HAP-1 (cell line): ENCODE results near the gene CISD3.

Experiments
- DNase-seq, 2 experiments: peaks; one replicate each; pipeline ENCODE4 v3.0.0-alpha.2; 2016 to 2020; ENCODE audit warnings: low spot score in 2 of 2
- H3K27me3 ChIP-seq: fragments of 250-450 bp; sonication (Bioruptor Pico); 2 replicates; pipeline ENCODE4 v1.5.1; 2020; ENCODE audit warnings: low read depth, mild to moderate bottlenecking, moderate library complexity
- H3K36me3 ChIP-seq: fragments of 250-450 bp; sonication (Bioruptor Pico); replicated peaks from 2 replicates; pipeline ENCODE4 v1.5.1; 2020; ENCODE audit warnings: mild to moderate bottlenecking
- H3K4me1 ChIP-seq: fragments of 250-450 bp; sonication (Bioruptor Pico); 2 replicates; pipeline ENCODE4 v1.5.1; 2020; ENCODE audit warnings: mild to moderate bottlenecking
- H3K4me3 ChIP-seq: fragments of 250-450 bp; sonication (Bioruptor Pico); 2 replicates; pipeline ENCODE4 v1.5.1; 2020; ENCODE audit warnings: mild to moderate bottlenecking, moderate library complexity
- H3K9me3 ChIP-seq: fragments of 250-450 bp; sonication (Bioruptor Pico); 2 replicates; pipeline ENCODE4 v1.5.1; 2020; ENCODE audit warnings: mild to moderate bottlenecking, moderate library complexity
- in situ Hi-C: fragments of 300-500 bp; cut with MboI; formaldehyde crosslinking; loops from 3 replicates; pipeline ENCODE4 v1.14.3; 2020; ENCODE audit warnings: low sequenced_read_pairs, inconsistent platforms, mixed read lengths

The CISD3 gene

DNA sequence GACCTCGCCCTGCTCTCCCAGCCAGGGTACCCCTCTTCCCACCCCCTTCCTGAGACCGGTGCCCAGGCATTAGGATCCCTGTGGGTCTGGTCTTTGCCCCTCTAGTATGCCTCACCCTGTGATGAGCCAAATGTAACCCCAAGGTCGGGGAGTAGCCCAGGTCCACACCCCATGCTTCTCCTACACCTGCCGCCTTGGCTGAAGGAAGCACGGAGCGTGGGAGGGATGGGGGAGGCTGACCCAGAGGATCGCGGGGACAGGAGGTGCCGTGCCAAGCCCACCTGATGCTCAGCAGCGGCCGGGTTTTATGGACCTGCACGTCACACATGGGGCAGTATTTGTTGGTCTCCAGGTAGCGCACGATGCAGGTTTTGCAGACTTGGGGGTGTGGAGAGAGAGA, 9.2 kb downstream of the CISD3 start:
- Histone ChIP-seq H3K4me1 (no peaks in the 10 kb centered on the region), H3K27me3 (no peaks in the 10 kb centered on the region), H3K9me3 (no peaks in the 10 kb centered on the region), H3K4me3 (no peak overlapping the region), H3K36me3 (peaks cover 53% of the 10 kb centered on the region)
- no peak for DNase-seq
- in situ Hi-C loops, result no loop called here

- no peaks in the 10 kb centered on the region for H3K27me3 ChIP-seq
- H3K4me1 ChIP-seq, result no peaks in the 10 kb centered on the region
- no peaks in the 10 kb centered on the region for H3K9me3 ChIP-seq
- in situ Hi-C loops, result no loop called here
- H3K36me3 ChIP-seq, result peaks cover 53% of the 10 kb centered on the region
- H3K4me3 ChIP-seq, result no peak overlapping the region
- DNase-seq, result no peak
Observed at GRCh38 chr17:38740044-38740443, 9.9 kb downstream of the CISD3 start.

- Histone ChIP-seq H3K4me3 (no peak overlapping the region), H3K36me3 (peaks cover 45% of the 10 kb centered on the region), H3K27me3 (no peaks in the 10 kb centered on the region), H3K4me1 (peaks cover 4% of the 10 kb centered on the region), H3K9me3 (no peaks in the 10 kb centered on the region)
- in situ Hi-C loops, result no loop called here
- DNase-seq, result no peak
Observed at GRCh38 chr17:38740806-38741205, 10.7 kb downstream of the CISD3 start.

DNA sequence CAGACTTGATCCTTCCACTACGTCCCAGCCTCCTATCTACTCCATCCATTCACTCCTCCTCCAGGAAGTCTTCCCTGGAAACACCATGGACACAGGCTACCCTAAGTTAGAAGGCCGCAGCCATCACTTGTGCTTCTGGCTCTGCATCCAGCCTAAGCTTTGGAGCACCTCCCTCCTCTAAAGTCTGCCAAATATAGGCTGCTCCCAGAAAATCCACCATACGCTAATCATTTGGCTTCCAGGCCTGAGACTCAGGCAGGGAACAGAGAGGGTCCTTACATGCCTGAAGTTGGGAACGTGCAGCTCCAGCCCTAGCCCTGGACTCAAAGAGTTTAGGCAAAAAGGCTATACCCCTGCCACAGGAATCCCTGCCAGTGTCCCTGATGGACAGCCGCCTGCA, 11.3 kb downstream of the CISD3 start:
- in situ Hi-C loops, result no loop called here
- DNase-seq, result no peak
- H3K36me3 ChIP-seq, result peaks cover 39% of the 10 kb centered on the region

GRCh38 chr17:38741921-38742410, 11.8 kb downstream of the CISD3 start:
- in situ Hi-C loops, result no loop called here
- Histone ChIP-seq H3K27me3 (no peaks in the 10 kb centered on the region), H3K4me1 (peaks cover 9% of the 10 kb centered on the region), H3K36me3 (peaks cover 34% of the 10 kb centered on the region), H3K4me3 (no peak overlapping the region), H3K9me3 (no peaks in the 10 kb centered on the region)
- no peak for DNase-seq

More for the DNA sequence above, 11.3 kb downstream of the CISD3 start:
- Histone ChIP-seq H3K9me3 (no peaks in the 10 kb centered on the region), H3K4me3 (no peak overlapping the region), H3K4me1 (peaks cover 7% of the 10 kb centered on the region), H3K27me3 (no peaks in the 10 kb centered on the region)

DNA sequence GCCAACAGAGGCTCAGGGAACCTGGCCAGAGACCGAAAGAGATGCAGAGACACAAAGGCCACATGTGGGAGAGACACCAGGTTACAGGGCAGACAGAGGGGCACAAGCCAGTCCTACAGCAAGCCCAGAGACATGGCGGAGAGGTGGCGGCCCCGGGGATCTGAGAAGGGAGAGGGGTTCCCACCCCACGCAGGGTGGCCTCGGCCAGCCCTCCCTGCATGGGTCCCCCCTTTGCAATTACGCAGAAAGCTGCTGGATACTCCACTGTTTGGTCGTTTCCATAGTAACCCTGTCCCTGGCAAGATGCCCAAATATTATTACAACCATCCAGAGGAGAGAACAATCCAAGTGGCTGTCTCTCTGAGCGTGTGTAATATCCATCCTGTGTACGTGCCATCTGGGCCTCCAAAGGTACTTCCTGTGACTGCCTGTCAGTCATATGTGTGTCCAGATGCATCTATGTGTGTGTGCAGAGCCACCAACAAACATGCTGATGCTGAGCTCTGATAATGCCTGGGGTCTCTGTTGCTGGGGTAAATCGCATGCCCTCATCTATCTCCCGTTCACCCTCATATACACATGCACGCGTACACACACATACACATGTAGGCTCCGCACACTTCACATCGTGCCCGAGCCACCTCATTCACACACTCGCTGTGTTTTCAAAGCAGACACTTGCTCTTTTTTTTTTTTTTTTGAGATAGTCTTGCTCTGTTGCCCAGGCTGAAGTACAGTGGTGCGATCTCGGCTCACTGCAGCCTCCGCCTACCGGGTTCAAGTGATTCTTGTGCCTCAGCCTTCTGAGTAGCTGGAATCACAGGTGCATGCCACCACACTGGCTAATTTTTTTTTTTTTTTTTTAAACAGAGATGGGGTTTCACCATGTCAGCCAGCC, 12.5 kb downstream of the CISD3 start:
- no peaks in the 10 kb centered on the region for H3K9me3 ChIP-seq
- H3K4me1 ChIP-seq, result peaks cover 9% of the 10 kb centered on the region
- in situ Hi-C loops, result no loop called here
- H3K36me3 ChIP-seq, result peaks cover 28% of the 10 kb centered on the region
- peak in 1 of 2 experiments; percentile 52 for DNase-seq
- H3K27me3 ChIP-seq, result no peaks in the 10 kb centered on the region
- H3K4me3 ChIP-seq, result no peak overlapping the region

- in situ Hi-C loops, result no loop called here
- no peaks in the 10 kb centered on the region for H3K27me3 ChIP-seq
- peaks cover 11% of the 10 kb centered on the region for H3K4me1 ChIP-seq
- no peak for DNase-seq
- no peaks in the 10 kb centered on the region for H3K9me3 ChIP-seq
- H3K36me3 ChIP-seq, result peaks cover 22% of the 10 kb centered on the region
- no peak overlapping the region for H3K4me3 ChIP-seq
Observed at GRCh38 chr17:38743556-38744171, 13.5 kb downstream of the CISD3 start.

GRCh38 chr17:38745545-38745944, 15.4 kb downstream of the CISD3 start:
- DNase-seq, result peak in 1 of 2 experiments; percentile 62
- Histone ChIP-seq H3K9me3 (no peaks in the 10 kb centered on the region), H3K4me3 (peak overlapping the region; percentile 97; the same call in 1 of the 2 replicates), H3K4me1 (peaks cover 16% of the 10 kb centered on the region), H3K36me3 (peaks cover 14% of the 10 kb centered on the region; the same call in 1 of the 2 replicates), H3K27me3 (no peaks in the 10 kb centered on the region)
- in situ Hi-C loops, result no loop called here

- Histone ChIP-seq H3K36me3 (peaks cover 11% of the 10 kb centered on the region; the same call in 1 of the 2 replicates), H3K27me3 (no peaks in the 10 kb centered on the region), H3K4me1 (peaks cover 20% of the 10 kb centered on the region), H3K4me3 (peak overlapping the region; percentile 97), H3K9me3 (no peaks in the 10 kb centered on the region)
- in situ Hi-C loops, result no loop called here
- DNase-seq, result no peak
Observed at GRCh38 chr17:38746004-38746848, 16.1 kb downstream of the CISD3 start.

- H3K4me1 ChIP-seq, result peaks cover 20% of the 10 kb centered on the region
- peak overlapping the region; percentile 97 for H3K4me3 ChIP-seq
- peaks cover 11% of the 10 kb centered on the region; the same call in 1 of the 2 replicates for H3K36me3 ChIP-seq
- in situ Hi-C loops, result no loop called here
- H3K27me3 ChIP-seq, result no peaks in the 10 kb centered on the region
- no peak for DNase-seq
- no peaks in the 10 kb centered on the region for H3K9me3 ChIP-seq
Observed at GRCh38 chr17:38746849-38747462, 16.8 kb downstream of the CISD3 start.

DNA sequence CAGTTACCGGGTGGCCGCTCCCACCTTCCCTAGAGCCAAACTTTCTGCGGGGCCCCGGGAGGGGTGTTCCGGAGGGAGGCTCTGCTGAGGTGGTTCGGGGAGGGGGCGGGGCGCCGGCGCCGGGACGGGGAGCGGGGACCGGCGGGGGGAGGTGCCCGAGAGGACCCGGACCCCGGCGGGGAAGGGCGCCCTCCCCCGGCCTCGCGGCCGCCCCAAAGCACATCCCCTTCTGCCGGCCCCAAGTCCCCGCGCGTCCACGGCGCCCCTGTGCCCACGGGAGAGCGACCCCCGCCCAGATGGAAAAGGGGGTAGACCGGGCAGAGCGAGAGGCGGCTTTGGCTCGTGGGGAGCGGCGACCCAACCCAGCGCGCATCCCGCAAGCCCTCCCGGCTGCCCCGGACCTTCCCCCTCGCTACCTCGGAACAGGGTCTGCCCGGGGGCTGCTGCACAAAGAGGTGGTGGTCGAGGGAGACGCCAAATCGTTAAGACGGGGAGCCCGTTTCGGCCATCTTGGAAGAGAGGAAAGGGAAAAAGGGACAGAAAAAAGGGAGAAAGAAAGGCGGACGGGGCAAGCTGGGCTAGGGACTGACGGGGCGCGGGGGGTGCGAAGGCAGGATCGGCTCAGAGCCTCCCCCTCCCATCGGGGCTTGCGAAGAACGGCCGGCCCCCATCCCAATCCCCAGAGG, 17.5 kb downstream of the CISD3 start:
- Histone ChIP-seq H3K27me3 (no peaks in the 10 kb centered on the region), H3K36me3 (peaks cover 11% of the 10 kb centered on the region), H3K9me3 (no peaks in the 10 kb centered on the region), H3K4me3 (peak overlapping the region; percentile 97), H3K4me1 (peaks cover 20% of the 10 kb centered on the region)
- in situ Hi-C loops, result no loop called here
- peak in 1 of 2 experiments; percentile 76 for DNase-seq

GRCh38 chr17:38748149-38748891, 18.2 kb downstream of the CISD3 start, which contains the start of gene PCGF2:
PCGF2 (minus strand) TSS chr17:38748336; CDS start chr17:38740402, 7,934 bp downstream.
- in situ Hi-C loops, result no loop called here
- Histone ChIP-seq H3K27me3 (no peaks in the 10 kb centered on the region), H3K4me3 (peak within 1 kb of the TSS; percentile 97), H3K36me3 (peaks cover 11% of the 10 kb centered on the region), H3K4me1 (peaks cover 20% of the 10 kb centered on the region), H3K9me3 (no peaks in the 10 kb centered on the region)
- DNase-seq, result peak; percentile 91 to 99
